ENCODE measurements around the gene TCERG1L. TPM values are rescaled to one million over a fixed set of nuclear protein-coding genes. Genes with fewer than 3 reads are reported as not detected.

TCERG1L gene
- total RNA-seq, 2 donors from 2014 or later, result 1.6 to 4.5 TPM

DNA sequence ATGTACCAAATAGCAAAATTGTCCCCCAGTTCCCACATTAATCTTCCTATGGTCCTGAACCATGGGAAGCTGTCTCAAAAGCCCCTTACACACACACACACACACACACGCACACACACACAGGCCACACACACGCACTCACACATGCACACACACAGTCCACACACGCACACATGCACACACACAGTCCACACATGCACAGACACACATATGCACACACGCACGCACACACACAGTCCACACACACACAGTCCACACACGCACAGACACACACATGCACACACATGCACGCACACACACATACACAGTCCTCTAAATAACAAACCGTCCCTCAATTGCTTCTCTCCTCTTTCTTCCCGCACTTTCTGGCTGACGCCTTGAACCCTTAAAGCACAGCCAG is 265.3 kb downstream of the TCERG1L start:
- Mint-ChIP-seq H3K4me3 (no peak overlapping the region), H3K27me3 (ENCODE audit: insufficient read depth) (peaks cover 8% of the 10 kb centered on the region), H3K27ac (no peak overlapping the region), H3K9me3 (peaks cover 30% of the 10 kb centered on the region), H3K36me3 (ENCODE audit: low read depth) (peaks cover 2% of the 10 kb centered on the region), H3K4me1 (peaks cover 24% of the 10 kb centered on the region)
- DNase-seq, result no peak
- Histone ChIP-seq H3K27me3 (ENCODE audit: control insufficient read depth, insufficient read depth, low read length, poor library complexity, severe bottlenecking) (no peaks in the 10 kb centered on the region), H3K9me3 (ENCODE audit: control insufficient read depth, low read length) (peaks cover 4% of the 10 kb centered on the region), H3K36me3 (ENCODE audit: control insufficient read depth, insufficient read depth, low read length) (no peaks in the 10 kb centered on the region), H3K4me3 (ENCODE audit: low read length) (no peak overlapping the region), H3K27ac (ENCODE audit: low read depth, low read length) (no peak overlapping the region), H3K4me1 (ENCODE audit: control insufficient read depth, insufficient read depth, low read length) (peaks cover 6% of the 10 kb centered on the region), H3K9ac (ENCODE audit: extremely low read depth, low read length, poor library complexity, severe bottlenecking) (no peak overlapping the region)
- WGBS, 2 experiments (ENCODE audit: insufficient coverage in 1 of 2, insufficient read length in 1 of 2), result 80 to 100% methylated on average over 3 to 10 of the region's 10 CpGs
- TF ChIP-seq, protein P1, sequence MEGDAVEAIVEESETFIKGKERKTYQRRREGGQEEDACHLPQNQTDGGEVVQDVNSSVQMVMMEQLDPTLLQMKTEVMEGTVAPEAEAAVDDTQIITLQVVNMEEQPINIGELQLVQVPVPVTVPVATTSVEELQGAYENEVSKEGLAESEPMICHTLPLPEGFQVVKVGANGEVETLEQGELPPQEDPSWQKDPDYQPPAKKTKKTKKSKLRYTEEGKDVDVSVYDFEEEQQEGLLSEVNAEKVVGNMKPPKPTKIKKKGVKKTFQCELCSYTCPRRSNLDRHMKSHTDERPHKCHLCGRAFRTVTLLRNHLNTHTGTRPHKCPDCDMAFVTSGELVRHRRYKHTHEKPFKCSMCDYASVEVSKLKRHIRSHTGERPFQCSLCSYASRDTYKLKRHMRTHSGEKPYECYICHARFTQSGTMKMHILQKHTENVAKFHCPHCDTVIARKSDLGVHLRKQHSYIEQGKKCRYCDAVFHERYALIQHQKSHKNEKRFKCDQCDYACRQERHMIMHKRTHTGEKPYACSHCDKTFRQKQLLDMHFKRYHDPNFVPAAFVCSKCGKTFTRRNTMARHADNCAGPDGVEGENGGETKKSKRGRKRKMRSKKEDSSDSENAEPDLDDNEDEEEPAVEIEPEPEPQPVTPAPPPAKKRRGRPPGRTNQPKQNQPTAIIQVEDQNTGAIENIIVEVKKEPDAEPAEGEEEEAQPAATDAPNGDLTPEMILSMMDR (conservative IDR thresholded peaks at IDR 0.05), result no peak

DNA sequence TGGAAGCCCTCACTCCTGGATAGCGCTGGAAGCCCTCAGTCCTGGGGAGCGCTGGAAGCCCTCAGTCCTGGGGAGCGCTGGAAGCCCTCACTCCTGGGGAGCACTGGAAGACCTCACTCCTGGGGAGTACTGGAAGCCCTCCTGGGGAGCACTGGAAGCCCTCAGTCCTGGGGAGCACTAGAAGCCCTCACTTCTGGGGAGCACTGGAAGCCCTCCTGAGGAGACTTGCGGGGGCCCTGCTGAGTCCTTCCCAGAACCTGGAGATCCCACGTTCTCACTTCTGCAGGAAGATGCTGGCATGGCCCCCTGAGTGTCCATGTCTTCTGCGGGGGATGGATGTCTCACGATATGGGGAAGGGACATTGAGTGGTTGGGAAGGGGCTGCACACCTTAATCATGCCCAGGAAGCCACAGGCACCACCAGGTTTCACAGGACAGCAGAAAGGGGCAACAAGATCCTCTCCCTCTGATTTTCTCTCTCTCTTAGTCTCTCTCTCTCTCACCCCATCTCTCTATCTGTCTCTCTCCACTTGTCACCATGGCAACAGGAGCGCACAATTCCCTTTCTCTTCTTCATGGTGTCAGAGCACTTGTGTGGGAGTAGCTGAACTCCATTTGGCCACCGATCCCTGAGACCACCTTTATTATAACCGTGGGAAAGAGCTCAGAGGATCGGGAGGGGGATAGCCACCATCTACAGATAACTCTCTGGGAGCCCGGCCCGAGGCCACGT is 267.0 kb downstream of the TCERG1L start:
- Mint-ChIP-seq H3K36me3 (ENCODE audit: low read depth) (no peaks in the 10 kb centered on the region), H3K27ac (no peak overlapping the region), H3K4me3 (no peak overlapping the region), H3K9me3 (peaks cover 30% of the 10 kb centered on the region), H3K4me1 (peaks cover 24% of the 10 kb centered on the region), H3K27me3 (ENCODE audit: insufficient read depth) (peaks cover 10% of the 10 kb centered on the region)
- H3K27ac ChIP-seq (ENCODE audit: low read depth, low read length), result no peak overlapping the region
- H3K27me3 ChIP-seq (ENCODE audit: control insufficient read depth, insufficient read depth, low read length, poor library complexity, severe bottlenecking), result no peaks in the 10 kb centered on the region
- H3K4me1 ChIP-seq (ENCODE audit: control insufficient read depth, insufficient read depth, low read length), result peaks cover 6% of the 10 kb centered on the region
- no peak for DNase-seq
- WGBS, 2 experiments (ENCODE audit: insufficient coverage in 1 of 2, insufficient read length in 1 of 2), result 85 to 88% methylated on average over 10 to 14 of the region's 14 CpGs
- TF ChIP-seq, protein P1 (conservative IDR thresholded peaks at IDR 0.05), result no peak
- H3K36me3 ChIP-seq (ENCODE audit: control insufficient read depth, insufficient read depth, low read length), result no peaks in the 10 kb centered on the region
- H3K4me3 ChIP-seq (ENCODE audit: low read length), result no peak overlapping the region
- peaks cover 8% of the 10 kb centered on the region for H3K9me3 ChIP-seq (ENCODE audit: control insufficient read depth, low read length)
- no peak overlapping the region for H3K9ac ChIP-seq (ENCODE audit: extremely low read depth, low read length, poor library complexity, severe bottlenecking)

DNA sequence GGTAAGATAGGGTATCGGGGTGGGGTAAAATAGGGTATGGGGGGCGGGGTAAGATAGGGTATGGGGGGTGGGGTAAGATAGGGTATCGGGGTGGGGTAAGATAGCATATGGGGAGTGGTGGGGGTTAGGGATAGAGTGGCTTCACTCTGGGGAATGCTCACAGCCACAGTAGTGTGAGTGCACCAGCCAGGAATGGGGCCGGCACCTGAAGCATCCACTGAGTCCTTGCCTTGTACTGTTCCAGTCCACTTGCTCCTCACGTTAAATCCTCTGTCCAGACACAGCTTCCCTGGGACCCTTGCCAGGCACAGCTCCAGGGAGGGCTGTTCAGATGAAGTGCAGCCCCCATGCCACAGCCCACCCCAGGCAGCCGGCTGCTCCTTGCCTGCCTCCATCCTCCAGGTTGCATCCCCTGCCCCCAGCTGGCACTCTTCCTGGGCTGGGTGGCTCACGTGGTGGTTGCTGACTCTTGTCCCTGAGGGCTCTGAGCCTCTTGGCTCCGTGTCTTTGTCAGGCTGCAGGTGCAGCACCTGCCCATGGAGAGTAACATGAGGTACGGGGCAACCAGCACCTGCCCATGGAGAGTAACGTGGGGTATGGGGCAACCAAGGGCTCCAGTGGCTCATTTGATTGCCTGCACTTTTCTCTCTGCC is 268.4 kb downstream of the TCERG1L start:
- Histone ChIP-seq H3K9ac (ENCODE audit: extremely low read depth, low read length, poor library complexity, severe bottlenecking) (no peak overlapping the region), H3K36me3 (ENCODE audit: control insufficient read depth, insufficient read depth, low read length) (no peaks in the 10 kb centered on the region), H3K27ac (ENCODE audit: low read depth, low read length) (no peak overlapping the region), H3K27me3 (ENCODE audit: control insufficient read depth, insufficient read depth, low read length, poor library complexity, severe bottlenecking) (no peaks in the 10 kb centered on the region), H3K4me1 (ENCODE audit: control insufficient read depth, insufficient read depth, low read length) (no peaks in the 10 kb centered on the region), H3K9me3 (ENCODE audit: control insufficient read depth, low read length) (peaks cover 8% of the 10 kb centered on the region), H3K4me3 (ENCODE audit: low read length) (no peak overlapping the region)
- H3K9me3 Mint-ChIP-seq, result peaks cover 30% of the 10 kb centered on the region
- peaks cover 11% of the 10 kb centered on the region for H3K4me1 Mint-ChIP-seq
- peaks cover 10% of the 10 kb centered on the region for H3K27me3 Mint-ChIP-seq (ENCODE audit: insufficient read depth)
- H3K36me3 Mint-ChIP-seq (ENCODE audit: low read depth), result no peaks in the 10 kb centered on the region
- H3K27ac Mint-ChIP-seq, result no peak overlapping the region
- TF ChIP-seq, protein P1 (conservative IDR thresholded peaks at IDR 0.05), result no peak
- no peak overlapping the region for H3K4me3 Mint-ChIP-seq
- no peak for DNase-seq
- WGBS, 2 experiments (ENCODE audit: insufficient coverage in 1 of 2, insufficient read length in 1 of 2), result 86 to 91% methylated on average over 5 to 7 of the region's 10 CpGs

Data from endodermal cell (in vitro differentiated cells).